Effector memory CD8-positive, alpha-beta T cell (primary cell): ENCODE results near the gene LRP1B.

ENCODE experiments used
- ATAC-seq: fragments of 150-1000 bp; cut with Tn5 transposase; replicated peaks from 2 replicates; pipeline ENCODE4 v1.10.0; 2021; ENCODE audit warnings: mild to moderate bottlenecking, moderate library complexity
- DNase-seq, 3 experiments: peaks; one replicate each; pipeline ENCODE4 v3.0.0; 2021
- H3K27ac Mint-ChIP-seq, 2 donors: one replicate each; pipeline ENCODE4 v1.8.0; 2022; ENCODE audit warnings: mild to moderate bottlenecking in 2 of 2, mixed read lengths in 2 of 2, moderate library complexity in 2 of 2
- H3K27me3 Mint-ChIP-seq, 2 donors: one replicate each; pipeline ENCODE4 v1.8.0; 2022; ENCODE audit warnings: mixed read lengths in 2 of 2
- H3K36me3 Mint-ChIP-seq: one replicate; pipeline ENCODE4 v1.8.0; 2022; ENCODE audit warnings: mild to moderate bottlenecking, moderate library complexity, mixed read lengths; ENCODE audit not compliant: insufficient read depth
- H3K4me1 Mint-ChIP-seq, 2 donors: one replicate each; pipeline ENCODE4 v1.8.0; 2022; ENCODE audit warnings: low read depth in 2 of 2, mixed read lengths in 2 of 2
- H3K4me3 Mint-ChIP-seq, 2 donors: one replicate each; pipeline ENCODE4 v1.8.0; 2022; ENCODE audit warnings: mild to moderate bottlenecking in 2 of 2, mixed read lengths in 2 of 2, moderate library complexity in 2 of 2
- H3K9me3 Mint-ChIP-seq, 2 donors: one replicate each; pipeline ENCODE4 v1.8.0; 2022; ENCODE audit warnings: mixed read lengths in 2 of 2

LRP1B gene

GRCh38 chr2:140502951-140503630, 1627.7 kb downstream of the LRP1B start:
- Mint-ChIP-seq H3K27ac (no peak overlapping the region), H3K27me3 (no peaks in the 10 kb centered on the region), H3K9me3 (no peaks in the 10 kb centered on the region), H3K4me1 (no peaks in the 10 kb centered on the region), H3K4me3 (no peak overlapping the region), H3K36me3 (no peaks in the 10 kb centered on the region)
- no peak for ATAC-seq
- DNase-seq = no peak

GRCh38 chr2:140498360-140498759, 1632.5 kb downstream of the LRP1B start:
- Mint-ChIP-seq H3K4me3 (no peak overlapping the region), H3K27ac (no peak overlapping the region), H3K9me3 (no peaks in the 10 kb centered on the region), H3K4me1 (no peaks in the 10 kb centered on the region), H3K36me3 (no peaks in the 10 kb centered on the region), H3K27me3 (no peaks in the 10 kb centered on the region)
- ATAC-seq (no peak), DNase-seq (no peak)

- H3K4me3 Mint-ChIP-seq = no peak overlapping the region
- no peak for ATAC-seq
- no peaks in the 10 kb centered on the region for H3K27me3 Mint-ChIP-seq
- H3K36me3 Mint-ChIP-seq = no peaks in the 10 kb centered on the region
- no peaks in the 10 kb centered on the region for H3K4me1 Mint-ChIP-seq
- DNase-seq = no peak
- no peaks in the 10 kb centered on the region for H3K9me3 Mint-ChIP-seq
- H3K27ac Mint-ChIP-seq = no peak overlapping the region
Measured at GRCh38 chr2:140496714-140497113, 1634.1 kb downstream of the LRP1B start.

GRCh38 chr2:140491876-140492275, 1638.9 kb downstream of the LRP1B start:
- no peak for ATAC-seq
- H3K4me1 Mint-ChIP-seq = no peaks in the 10 kb centered on the region
- H3K27ac Mint-ChIP-seq = no peak overlapping the region
- no peak for DNase-seq
- no peaks in the 10 kb centered on the region for H3K9me3 Mint-ChIP-seq
- no peaks in the 10 kb centered on the region for H3K36me3 Mint-ChIP-seq
- no peaks in the 10 kb centered on the region for H3K27me3 Mint-ChIP-seq
- no peak overlapping the region for H3K4me3 Mint-ChIP-seq

- no peaks in the 10 kb centered on the region for H3K36me3 Mint-ChIP-seq
- H3K4me1 Mint-ChIP-seq = no peaks in the 10 kb centered on the region
- no peaks in the 10 kb centered on the region for H3K27me3 Mint-ChIP-seq
- no peak for DNase-seq
- no peak overlapping the region for H3K27ac Mint-ChIP-seq
- ATAC-seq = no peak
- H3K4me3 Mint-ChIP-seq = no peak overlapping the region
- H3K9me3 Mint-ChIP-seq = peaks cover 0 to 2% of the 10 kb centered on the region in 2 donors
Measured at GRCh38 chr2:140489193-140489592, 1641.6 kb downstream of the LRP1B start.

GRCh38 chr2:140481136-140481535, 1649.7 kb downstream of the LRP1B start:
- peaks cover 6 to 7% of the 10 kb centered on the region in 2 donors for H3K9me3 Mint-ChIP-seq
- no peak overlapping the region for H3K4me3 Mint-ChIP-seq

GRCh38 chr2:140473851-140474250, 1657.0 kb downstream of the LRP1B start:
- Mint-ChIP-seq H3K27ac (no peak overlapping the region), H3K27me3 (no peaks in the 10 kb centered on the region), H3K4me1 (no peaks in the 10 kb centered on the region), H3K4me3 (no peak overlapping the region), H3K9me3 (no peaks in the 10 kb centered on the region), H3K36me3 (no peaks in the 10 kb centered on the region)
- DNase-seq (no peak), ATAC-seq (no peak)

More at GRCh38 chr2:140481136-140481535, 1649.7 kb downstream of the LRP1B start:
- Mint-ChIP-seq H3K27me3 (no peaks in the 10 kb centered on the region), H3K4me1 (no peaks in the 10 kb centered on the region), H3K27ac (no peak overlapping the region), H3K36me3 (no peaks in the 10 kb centered on the region)
- ATAC-seq (no peak), DNase-seq (no peak)

GRCh38 chr2:140472676-140473075, 1658.1 kb downstream of the LRP1B start:
- H3K4me1 Mint-ChIP-seq = no peaks in the 10 kb centered on the region
- ATAC-seq (no peak), DNase-seq (no peak)
- no peaks in the 10 kb centered on the region for H3K27me3 Mint-ChIP-seq
- peaks cover 0 to 10% of the 10 kb centered on the region in 2 donors for H3K9me3 Mint-ChIP-seq
- no peaks in the 10 kb centered on the region for H3K36me3 Mint-ChIP-seq
- no peak overlapping the region for H3K4me3 Mint-ChIP-seq
- H3K27ac Mint-ChIP-seq = no peak overlapping the region

GRCh38 chr2:140465301-140465700, 1665.5 kb downstream of the LRP1B start:
- Mint-ChIP-seq H3K4me1 (no peaks in the 10 kb centered on the region), H3K36me3 (no peaks in the 10 kb centered on the region), H3K9me3 (peaks cover 3 to 13% of the 10 kb centered on the region in 2 donors), H3K27me3 (no peaks in the 10 kb centered on the region), H3K27ac (no peak overlapping the region), H3K4me3 (no peak overlapping the region)
- ATAC-seq (no peak), DNase-seq (no peak)

GRCh38 chr2:140462990-140463389, 1667.8 kb downstream of the LRP1B start:
- H3K4me1 Mint-ChIP-seq = no peaks in the 10 kb centered on the region
- H3K9me3 Mint-ChIP-seq = peaks cover 3 to 6% of the 10 kb centered on the region in 2 donors
- no peak overlapping the region for H3K27ac Mint-ChIP-seq
- H3K36me3 Mint-ChIP-seq = no peaks in the 10 kb centered on the region
- ATAC-seq (no peak), DNase-seq (no peak)
- H3K4me3 Mint-ChIP-seq = no peak overlapping the region
- H3K27me3 Mint-ChIP-seq = no peaks in the 10 kb centered on the region

GRCh38 chr2:140457483-140457882, 1673.3 kb downstream of the LRP1B start:
- Mint-ChIP-seq H3K9me3 (no peaks in the 10 kb centered on the region), H3K4me1 (no peaks in the 10 kb centered on the region), H3K36me3 (no peaks in the 10 kb centered on the region), H3K4me3 (no peak overlapping the region), H3K27ac (no peak overlapping the region), H3K27me3 (no peaks in the 10 kb centered on the region)
- no peak for DNase-seq
- ATAC-seq = no peak

- Mint-ChIP-seq H3K27me3 (no peaks in the 10 kb centered on the region), H3K4me3 (no peak overlapping the region), H3K9me3 (no peaks in the 10 kb centered on the region), H3K27ac (no peak overlapping the region), H3K4me1 (no peaks in the 10 kb centered on the region), H3K36me3 (no peaks in the 10 kb centered on the region)
- ATAC-seq = no peak
- no peak for DNase-seq
Measured at GRCh38 chr2:140455315-140455714, 1675.5 kb downstream of the LRP1B start.

GRCh38 chr2:140454717-140455116, 1676.1 kb downstream of the LRP1B start:
- Mint-ChIP-seq H3K4me1 (no peaks in the 10 kb centered on the region), H3K27ac (no peak overlapping the region), H3K4me3 (no peak overlapping the region), H3K27me3 (no peaks in the 10 kb centered on the region), H3K9me3 (no peaks in the 10 kb centered on the region), H3K36me3 (no peaks in the 10 kb centered on the region)
- ATAC-seq (no peak), DNase-seq (no peak)

GRCh38 chr2:140451324-140451723, 1679.5 kb downstream of the LRP1B start:
- no peak for DNase-seq
- Mint-ChIP-seq H3K36me3 (no peaks in the 10 kb centered on the region), H3K27ac (no peak overlapping the region), H3K9me3 (peaks cover 0 to 2% of the 10 kb centered on the region in 2 donors), H3K4me1 (no peaks in the 10 kb centered on the region), H3K4me3 (no peak overlapping the region), H3K27me3 (no peaks in the 10 kb centered on the region)
- ATAC-seq = no peak
